ENCODE measurements around the gene QPCT.

DNA sequence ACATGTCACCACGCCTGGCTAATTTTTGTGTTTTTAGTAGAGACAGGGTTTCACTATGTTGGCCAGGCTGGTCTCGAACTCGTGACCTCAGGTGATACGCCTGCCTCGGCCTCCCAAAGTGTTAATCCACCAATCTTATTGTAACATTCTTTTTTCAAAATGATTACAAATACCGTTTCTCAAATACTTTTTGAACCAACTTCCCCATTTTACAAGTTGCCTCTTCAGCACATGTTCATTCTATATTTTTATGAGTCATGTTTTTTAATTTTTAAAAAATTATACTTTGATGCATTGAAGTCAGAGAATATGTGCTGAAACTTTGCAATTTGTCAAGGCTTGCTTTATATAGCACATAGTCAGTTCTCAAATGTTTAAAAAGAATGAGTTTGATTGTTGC, 58.2 kb downstream of the QPCT start:
- TF ChIP-seq CTCF (IDR thresholded peaks at IDR 0.05; ENCODE audit: low read depth, low read length) (no peak), MYC (IDR thresholded peaks at IDR 0.05; ENCODE audit: low read depth, low read length) (no peak), POLR2A (IDR thresholded peaks at IDR 0.05; ENCODE audit: extremely low read depth, insufficient read length) (no peak), MAX (IDR thresholded peaks at IDR 0.05; ENCODE audit: low read depth, low read length) (no peak)
